Left hindlimb (tissue), 1 donor: Measurements from ENCODE around the gene MUS81.
A peak's percentile ranks its signal among the peaks of the same experiment; 100 is the strongest.

Source experiments
- DNase-seq: peaks from one replicate; pipeline ENCODE4 v3.0.0-alpha.2; 2018

Gene MUS81

GRCh38 chr11:65861533-65862183 is 1.4 kb downstream of the MUS81 start:
- peak; percentile 35 for DNase-seq

GRCh38 chr11:65862191-65862735 is 2.0 kb downstream of the MUS81 start:
- DNase-seq = peak; percentile 25

- peak; percentile 39 for DNase-seq
Observed at GRCh38 chr11:65862941-65863888, 3.0 kb downstream of the MUS81 start.

GRCh38 chr11:65863889-65864705 is 3.9 kb downstream of the MUS81 start:
- peak; percentile 37 for DNase-seq

GRCh38 chr11:65864706-65865471 is 4.7 kb downstream of the MUS81 start:
- peak; percentile 32 for DNase-seq

GRCh38 chr11:65865550-65866172 is 5.4 kb downstream of the MUS81 start:
- DNase-seq = peak; percentile 29

- peak; percentile 30 for DNase-seq
Observed at GRCh38 chr11:65866509-65867283, 6.5 kb downstream of the MUS81 start.

- peak; percentile 61 for DNase-seq
Observed at GRCh38 chr11:65867284-65868071, 7.2 kb downstream of the MUS81 start.

GRCh38 chr11:65868076-65868667 is 7.9 kb downstream of the MUS81 start:
- DNase-seq = peak; percentile 36

- DNase-seq = no peak
Observed at GRCh38 chr11:65868907-65869306, 8.7 kb downstream of the MUS81 start.

- no peak for DNase-seq
Observed at GRCh38 chr11:65869643-65870306, 9.5 kb downstream of the MUS81 start.

GRCh38 chr11:65870307-65870658 is 10.1 kb downstream of the MUS81 start:
- DNase-seq = no peak

- DNase-seq = no peak
Observed at GRCh38 chr11:65870706-65871681, 10.8 kb downstream of the MUS81 start.

GRCh38 chr11:65871811-65872548 is 11.7 kb downstream of the MUS81 start:
- no peak for DNase-seq

GRCh38 chr11:65872586-65873317 is 12.5 kb downstream of the MUS81 start, which contains the start of gene EFEMP2:
EFEMP2 (minus strand) TSS chr11:65872800; CDS start chr11:65872354, 446 bp downstream.
- peak; percentile 86 for DNase-seq
